ENCODE measurements around the gene NEDD9.

DNA sequence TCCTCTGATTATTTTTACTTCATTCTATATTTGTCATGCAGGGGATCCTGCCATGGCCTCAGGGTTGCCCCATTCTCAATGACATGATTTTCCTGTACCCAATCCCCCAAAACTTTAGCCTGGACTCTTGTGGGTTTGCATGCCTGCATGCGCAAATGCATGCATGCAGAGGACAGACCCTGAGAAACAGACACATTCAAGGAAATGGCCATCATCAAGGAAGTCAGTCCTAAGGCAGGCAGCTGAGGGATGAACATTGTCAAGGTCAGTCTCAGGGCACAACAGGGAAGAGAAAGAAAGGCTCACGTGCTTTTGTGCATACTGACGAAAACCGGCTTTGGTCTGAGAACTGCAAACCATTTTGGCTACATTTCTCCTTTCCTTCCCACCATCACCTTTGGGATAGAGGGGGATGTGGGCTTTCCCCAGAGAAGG is 13.1 kb downstream of the NEDD9 start:
- TF ChIP-seq GATA2 (IDR thresholded peaks at IDR 0.05; ENCODE audit: low read depth, low read length) = no peak
- TF ChIP-seq GATA3 (IDR thresholded peaks at IDR 0.05; ENCODE audit: low read depth, low read length) = no peak

Measured in SH-SY5Y (cell line).